GM18951 (cell line): ENCODE results near the gene TMEM132E.

Experiments
- POLR2A ChIP-seq: IDR thresholded peaks from 4 replicates; pipeline ENCODE4 v1.6.1; 2011; ENCODE audit warnings: mild to moderate bottlenecking; ENCODE audit not compliant: insufficient read length, insufficient read depth; ENCODE audit errors: extremely low read depth
- in situ Hi-C: fragments of 300-500 bp; cut with MboI; formaldehyde crosslinking; loops from one replicate; pipeline ENCODE4 v1.12.0; 2022; ENCODE audit warnings: low sequenced_read_pairs, mixed read lengths, inconsistent platforms; ENCODE audit not compliant: unreplicated experiment

TMEM132E gene

DNA sequence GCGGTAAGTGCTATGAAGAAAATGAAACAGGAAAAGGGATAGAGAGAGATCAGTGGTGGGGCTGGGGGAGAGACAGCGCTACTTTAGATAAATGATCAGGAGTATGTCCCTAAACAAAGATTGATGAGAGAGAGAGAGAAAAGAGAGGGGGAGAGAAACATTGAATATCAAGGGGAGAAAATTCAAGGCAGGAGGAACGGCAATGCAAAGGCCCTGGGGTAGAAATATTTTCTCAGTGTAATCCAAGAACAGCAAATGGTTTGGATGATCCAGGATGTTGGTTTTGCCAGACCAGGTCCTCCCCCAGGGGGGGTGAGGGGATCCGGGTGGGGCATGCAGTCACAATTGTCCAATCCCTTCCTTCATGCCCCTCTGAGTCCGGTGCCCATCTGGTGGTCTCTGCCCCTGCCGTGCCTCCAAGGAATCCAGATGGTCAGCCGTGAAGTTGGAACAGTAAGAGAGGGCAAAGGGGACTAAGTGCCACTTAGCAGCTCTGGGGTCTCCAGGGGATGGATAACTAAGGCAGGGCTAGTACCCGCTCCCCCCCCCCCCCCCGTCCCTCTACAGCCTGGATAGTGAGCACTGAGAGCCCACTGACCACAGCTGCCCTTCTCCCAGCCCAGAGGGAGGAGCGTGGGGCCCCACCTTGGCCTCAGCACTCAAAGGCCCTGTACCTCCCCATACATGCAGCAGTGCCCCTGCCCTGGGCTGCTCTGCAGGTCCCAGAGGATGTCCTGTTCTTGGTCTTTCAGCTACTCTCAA is 43.7 kb downstream of the TMEM132E start:
- in situ Hi-C loops = no loop called here
- no peak for TF ChIP-seq POLR2A

GRCh38 chr17:34623856-34624766 is 44.7 kb downstream of the TMEM132E start:
- in situ Hi-C loops = no loop called here
- no peak for TF ChIP-seq POLR2A

DNA sequence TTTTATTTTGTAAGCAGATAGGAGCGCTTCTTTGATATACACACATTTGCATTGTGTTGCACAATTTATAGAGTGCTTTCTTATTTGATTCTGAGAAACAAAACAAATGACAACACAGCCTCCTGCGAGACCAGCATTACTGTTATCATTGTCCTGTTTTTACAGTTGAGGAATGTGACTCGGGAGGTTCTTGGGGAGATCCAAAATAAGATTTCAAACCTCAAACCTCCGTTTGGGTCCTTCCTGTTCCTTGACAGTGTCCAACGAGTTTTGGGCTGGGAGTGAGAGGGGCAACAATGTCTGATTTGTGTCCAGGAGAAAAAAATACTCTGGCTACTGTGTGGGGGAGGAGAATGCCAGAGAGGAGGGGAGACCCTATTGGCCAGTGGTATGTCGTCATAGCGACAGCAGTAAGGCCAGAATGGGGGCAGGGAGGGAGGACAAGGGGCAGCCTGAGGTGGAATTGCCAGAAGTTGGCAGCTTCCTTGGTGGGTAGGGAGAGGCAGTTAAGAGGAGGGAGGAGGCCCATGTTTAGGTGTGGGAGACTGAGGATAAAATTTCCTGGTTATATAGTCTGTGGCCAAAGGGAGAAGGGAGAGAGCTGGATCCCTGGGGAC is 45.5 kb downstream of the TMEM132E start:
- in situ Hi-C loops = no loop called here
- TF ChIP-seq POLR2A = no peak

GRCh38 chr17:34626121-34626681 is 46.8 kb downstream of the TMEM132E start:
- in situ Hi-C loops = no loop called here
- no peak for TF ChIP-seq POLR2A

DNA sequence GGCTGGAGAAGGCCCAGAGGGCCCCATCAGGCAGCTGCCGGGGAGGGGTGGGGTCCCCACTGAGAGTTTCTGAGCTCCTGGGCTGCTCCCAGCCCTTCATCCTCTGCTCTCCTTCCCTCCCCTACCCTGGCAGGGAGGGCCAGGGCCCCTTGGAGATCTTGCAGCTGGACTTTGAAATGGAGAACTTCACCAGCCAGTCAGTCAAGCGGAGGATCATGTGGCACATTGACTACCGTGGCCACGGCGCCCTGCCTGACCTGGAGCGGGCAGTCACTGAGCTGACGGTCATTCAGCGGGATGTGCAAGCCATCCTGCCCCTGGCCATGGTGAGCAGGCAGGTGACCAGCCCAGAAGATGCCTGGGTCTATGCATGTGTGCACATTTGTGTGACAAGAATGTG is 49.5 kb downstream of the TMEM132E start:
- in situ Hi-C loops = no loop called here
- TF ChIP-seq POLR2A = no peak

GRCh38 chr17:34633351-34633750 is 54.0 kb downstream of the TMEM132E start:
- no peak for TF ChIP-seq POLR2A
- in situ Hi-C loops = no loop called here

DNA sequence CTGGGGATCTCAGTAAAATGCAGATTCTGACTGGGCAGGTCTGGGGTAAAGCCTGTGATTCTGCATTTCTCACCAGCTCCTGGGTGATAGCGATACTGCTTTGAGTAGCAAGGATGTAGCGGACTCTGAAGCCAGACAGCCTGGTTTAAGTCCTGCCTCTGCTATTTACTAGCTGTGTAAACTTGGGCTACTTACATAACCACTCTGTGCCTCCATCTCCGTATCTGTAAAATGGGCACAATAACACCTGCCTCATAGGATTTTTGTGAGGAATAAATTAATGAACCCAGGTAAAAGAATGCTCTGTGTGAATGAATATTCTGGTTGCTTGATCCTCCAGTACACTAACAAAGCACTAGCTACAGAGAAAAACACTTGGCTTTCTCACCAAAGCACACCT is 54.4 kb downstream of the TMEM132E start:
- in situ Hi-C loops = no loop called here

GRCh38 chr17:34634551-34635160 is 55.3 kb downstream of the TMEM132E start:
- TF ChIP-seq POLR2A = no peak
- in situ Hi-C loops = no loop called here

More for the DNA sequence above, 54.4 kb downstream of the TMEM132E start:
- no peak for TF ChIP-seq POLR2A

GRCh38 chr17:34635876-34636275 is 56.5 kb downstream of the TMEM132E start:
- no peak for TF ChIP-seq POLR2A
- in situ Hi-C loops = no loop called here

DNA sequence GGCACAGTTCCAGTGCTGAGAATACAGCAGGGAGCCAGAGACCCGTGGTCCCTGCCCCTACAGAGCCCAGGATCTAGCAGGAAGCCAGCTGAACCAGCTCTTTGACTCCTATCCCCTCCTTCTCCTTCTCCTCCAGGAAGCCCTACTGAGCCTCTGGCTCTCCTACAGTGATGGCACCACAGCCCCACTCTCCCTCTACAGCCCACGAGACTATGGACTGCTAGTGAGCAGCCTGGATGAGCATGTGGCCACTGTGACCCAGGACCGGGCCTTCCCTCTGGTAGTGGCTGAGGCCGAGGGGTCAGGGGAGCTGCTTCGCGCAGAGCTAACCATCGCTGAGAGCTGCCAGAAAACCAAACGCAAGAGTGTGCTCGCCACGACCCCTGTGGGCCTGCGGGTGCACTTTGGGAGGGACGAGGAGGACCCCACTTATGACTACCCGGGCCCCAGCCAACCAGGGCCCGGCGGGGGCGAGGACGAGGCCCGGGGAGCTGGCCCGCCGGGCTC is 57.7 kb downstream of the TMEM132E start:
- in situ Hi-C loops = no loop called here
- no peak for TF ChIP-seq POLR2A

- no peak for TF ChIP-seq POLR2A
- in situ Hi-C loops = no loop called here
Observed at GRCh38 chr17:34637548-34638525, 58.5 kb downstream of the TMEM132E start.

DNA sequence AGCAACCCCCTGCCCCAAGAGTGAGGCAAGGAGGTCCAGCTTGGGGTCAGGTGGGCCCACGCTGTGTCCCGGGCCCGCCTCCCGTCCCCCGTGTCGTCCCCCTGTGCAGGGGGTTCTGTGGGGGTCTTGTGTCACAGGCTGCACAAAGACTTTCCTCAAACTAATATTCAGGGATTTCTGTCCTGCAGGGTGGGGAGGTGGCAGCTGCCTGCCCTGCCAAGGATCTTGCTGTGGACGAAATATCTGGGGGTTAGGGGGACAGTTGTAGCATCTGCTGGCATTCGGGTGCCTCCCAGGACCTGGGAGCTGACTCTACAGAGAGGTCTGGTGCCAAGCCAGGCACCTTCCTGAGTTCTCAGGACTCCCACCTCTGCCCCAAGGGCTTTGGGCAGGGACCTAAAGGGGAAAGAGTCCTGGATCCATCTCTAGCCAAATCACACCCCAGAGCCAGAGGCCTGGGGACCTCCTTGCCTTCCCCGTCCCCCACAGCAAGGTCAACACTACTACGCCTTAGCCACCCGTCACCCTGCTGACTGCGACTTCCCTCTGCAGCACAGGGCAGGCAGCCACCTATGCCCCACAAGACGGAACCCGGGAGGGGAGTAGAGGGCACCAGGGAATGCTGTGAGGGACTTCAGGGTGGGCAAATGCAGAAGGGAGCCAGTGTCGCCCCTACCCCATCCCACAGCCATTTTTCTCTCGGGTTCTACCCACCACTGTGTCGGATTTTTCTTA is 59.3 kb downstream of the TMEM132E start:
- in situ Hi-C loops = no loop called here
- TF ChIP-seq POLR2A = no peak
